Pericardium fibroblast (primary cell): ENCODE data around the gene DMRTA1. TPM values are rescaled to one million over a fixed set of nuclear protein-coding genes. Genes with fewer than 3 reads are reported as not detected.

Experiments
- total RNA-seq: library from RNA; depleted of rRNA; stranded (reverse); fragments of >200 nt; gene quantifications from 2 replicates; pipeline ENCODE4 v1.2.3, GENCODE V29; 2015

The DMRTA1 gene
- total RNA-seq: 0.12 and 0.17 TPM in 2 replicates

GRCh38 chr9:22446589-22446949, at the start of gene DMRTA1:
Gene DMRTA1, plus strand, starts transcription at chr9:22446824. Its CDS starts 242 bp downstream, at chr9:22447066.

